Amygdala (tissue), 56 donors: ENCODE measurements around the gene SMARCAL1.

Experiments used
- DNase-seq, 56 donors: peaks; one replicate each; lab custom pipeline; 2025; lab: John Stamatoyannopoulos, UW

Gene SMARCAL1

DNA sequence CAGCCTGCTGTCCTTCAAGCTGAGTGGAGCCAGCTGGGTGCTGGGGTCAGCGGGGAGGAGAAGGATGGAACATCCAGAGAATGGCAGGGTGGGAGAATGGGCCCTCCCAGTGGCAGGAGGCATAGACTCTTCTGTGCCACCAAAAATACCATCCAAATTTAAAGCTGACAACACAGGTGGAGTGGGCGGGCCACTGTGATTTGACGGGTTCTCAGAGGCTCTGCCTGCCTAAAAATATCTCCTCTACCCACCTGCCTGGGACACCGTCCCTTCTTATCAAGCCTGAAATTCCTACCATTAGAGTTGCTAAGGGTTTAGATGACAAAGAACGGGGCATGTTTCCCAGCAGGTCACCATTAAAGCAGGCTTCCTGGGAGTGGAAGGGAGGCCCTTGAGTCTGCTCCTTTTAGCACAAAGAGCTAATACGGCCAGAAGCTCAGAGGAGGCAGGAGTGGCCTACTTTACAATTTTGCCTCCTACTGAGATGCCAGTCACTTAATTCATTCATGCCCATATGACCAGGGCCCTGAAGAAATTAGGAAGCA is 20.2 kb upstream of the SMARCAL1 start:
- DNase-seq: peak in 1 of 56 donors; percentile 4

DNA sequence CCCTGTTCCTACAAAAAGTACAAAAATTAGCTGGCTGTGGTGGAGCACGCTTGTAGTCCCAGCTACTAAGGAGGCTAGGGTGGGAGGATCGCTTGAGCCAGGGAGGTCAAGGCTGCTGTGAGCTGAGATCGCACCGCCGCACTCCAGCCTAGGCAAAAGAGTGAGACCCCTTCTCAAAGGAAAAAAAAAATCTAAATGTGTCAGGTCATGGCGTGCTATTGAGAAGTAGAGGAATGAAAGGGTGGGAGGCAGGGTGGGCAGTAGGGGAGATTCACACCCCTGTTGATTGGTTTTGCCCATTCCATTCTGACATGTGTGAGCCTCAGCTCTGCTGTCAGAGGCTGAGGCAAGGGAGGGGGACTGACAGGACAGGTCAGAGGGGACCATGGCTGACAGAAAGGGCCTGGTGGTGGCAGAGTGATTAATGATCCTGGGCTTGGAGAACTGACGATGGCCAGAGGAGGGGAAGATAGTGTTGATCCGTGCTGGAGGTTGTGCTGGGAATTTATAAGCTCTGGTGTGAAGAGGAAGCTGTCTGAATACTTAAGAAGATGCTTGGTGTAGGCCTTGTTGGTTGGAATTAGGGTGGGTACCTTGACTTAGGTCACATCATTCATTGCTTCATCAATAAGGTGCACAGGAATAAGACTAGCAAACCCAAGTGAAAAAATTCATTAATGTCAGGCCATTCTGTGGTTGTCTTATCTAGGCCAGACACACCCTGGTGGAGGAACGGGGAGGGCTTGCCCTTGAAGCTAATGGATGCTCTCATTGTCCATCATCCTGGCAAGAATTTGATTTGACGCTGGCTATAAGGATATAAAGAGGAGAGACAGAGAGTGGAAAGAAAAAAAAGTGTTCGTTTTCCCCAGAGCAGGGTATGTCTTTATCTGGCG is 19.1 kb upstream of the SMARCAL1 start:
- DNase-seq: no peak

DNA sequence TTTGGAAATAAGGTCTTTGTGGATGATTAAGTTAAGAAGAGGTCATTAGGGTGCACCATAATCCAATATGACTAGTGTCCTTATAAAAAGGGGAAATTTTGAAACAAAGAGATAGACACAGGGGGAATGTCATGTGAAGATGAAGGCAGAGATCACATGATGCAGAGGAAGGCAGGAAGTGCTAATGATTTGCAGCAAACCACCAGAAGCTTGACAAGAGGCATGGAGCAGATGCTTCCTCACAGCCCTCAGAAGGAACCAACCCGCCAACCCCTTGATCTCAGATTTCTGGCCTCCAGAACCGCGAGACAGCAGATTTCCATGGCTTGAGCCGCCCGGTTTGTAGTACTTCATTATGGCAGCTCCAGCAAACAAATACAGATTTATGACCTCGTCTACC is 17.4 kb upstream of the SMARCAL1 start:
- no peak for DNase-seq

DNA sequence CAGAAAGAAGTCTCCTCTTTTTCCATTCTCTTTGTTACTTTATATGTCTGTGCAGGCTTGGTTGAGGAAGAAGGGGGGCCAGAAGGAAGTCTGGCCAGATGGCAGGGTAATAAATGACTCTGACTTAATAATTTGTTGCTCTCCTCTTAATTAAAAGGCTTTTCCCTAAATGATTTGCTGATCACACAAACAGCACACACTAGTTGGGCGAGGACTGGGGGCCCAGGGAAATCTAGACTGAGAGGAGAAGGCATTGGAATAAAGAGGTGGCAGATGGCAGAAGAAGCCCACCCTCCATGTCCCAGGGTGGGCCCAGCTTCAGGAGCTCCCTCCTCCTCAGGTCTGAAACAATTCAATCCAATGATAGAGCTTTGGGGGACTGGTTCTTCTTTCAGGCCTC is 12.7 kb upstream of the SMARCAL1 start:
- DNase-seq: no peak

DNA sequence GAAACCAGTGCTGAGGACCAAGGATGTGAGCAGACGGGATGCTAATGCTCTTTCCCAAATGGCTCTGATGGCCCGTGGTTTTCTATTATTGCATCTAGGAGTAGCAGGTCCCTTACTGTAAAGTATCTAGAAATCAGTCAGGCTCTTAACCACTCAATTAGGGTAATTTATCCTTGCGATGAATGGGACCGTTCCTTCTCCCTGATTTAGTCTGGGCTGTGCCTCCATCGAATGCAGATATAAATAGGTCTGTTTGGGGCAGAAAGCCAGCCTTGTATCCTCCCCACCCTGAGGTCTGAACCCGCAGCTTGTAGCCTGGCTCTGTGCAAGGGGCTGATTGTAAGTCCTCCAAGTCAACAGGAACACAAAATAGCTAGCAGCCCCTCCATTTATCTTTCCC is 9.5 kb upstream of the SMARCAL1 start:
- DNase-seq: no peak

DNA sequence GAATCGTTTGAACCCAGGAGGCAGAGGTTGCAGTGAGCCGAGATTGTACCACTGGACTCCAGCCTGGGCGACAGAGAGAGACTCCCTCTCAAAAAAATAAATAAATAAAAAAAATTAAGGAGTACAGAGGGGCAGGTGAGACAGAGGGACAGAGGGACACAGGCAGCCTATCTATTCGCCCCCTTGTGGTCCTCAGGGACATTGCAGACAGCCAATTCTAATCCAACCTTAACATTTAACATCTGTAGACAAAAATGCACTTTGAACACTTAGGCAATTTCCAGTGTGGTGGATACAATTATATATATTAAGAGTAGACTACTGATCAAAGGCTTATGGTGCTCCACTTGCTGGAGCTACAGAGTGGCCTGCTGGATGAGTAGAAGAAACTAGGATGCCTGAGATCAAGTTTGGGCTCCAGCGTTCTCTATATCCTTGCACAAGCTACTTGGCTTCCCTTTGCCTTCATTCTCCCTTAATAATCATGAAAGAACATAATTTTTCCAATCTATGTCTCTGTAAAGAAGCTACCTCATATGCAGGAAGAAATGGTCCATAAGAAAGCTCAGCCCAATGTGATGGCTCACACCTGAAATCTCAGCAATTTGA is 8.2 kb upstream of the SMARCAL1 start:
- DNase-seq: peak in 6 of 56 donors; percentile 2 to 54 (median 7)

DNA sequence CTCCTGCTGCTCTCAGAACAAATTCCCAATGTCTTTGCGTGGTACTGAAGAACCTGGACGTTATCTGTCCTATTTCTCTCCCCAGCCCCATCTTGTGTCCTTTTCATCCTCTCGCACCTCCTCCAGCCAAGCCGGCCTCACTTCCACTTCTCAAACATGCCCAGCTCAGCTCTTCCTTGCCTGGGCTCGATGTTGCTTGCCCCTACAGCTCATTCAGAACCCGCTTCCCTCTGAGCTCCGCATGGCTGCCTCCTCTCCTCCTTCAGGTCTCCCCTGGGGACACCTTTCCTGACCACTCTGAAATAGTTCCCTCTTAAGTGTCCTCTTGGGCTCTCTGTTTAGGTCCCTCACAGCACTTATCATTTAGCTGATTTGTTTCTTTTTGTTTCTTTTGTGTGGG is 6.7 kb upstream of the SMARCAL1 start:
- no peak for DNase-seq

DNA sequence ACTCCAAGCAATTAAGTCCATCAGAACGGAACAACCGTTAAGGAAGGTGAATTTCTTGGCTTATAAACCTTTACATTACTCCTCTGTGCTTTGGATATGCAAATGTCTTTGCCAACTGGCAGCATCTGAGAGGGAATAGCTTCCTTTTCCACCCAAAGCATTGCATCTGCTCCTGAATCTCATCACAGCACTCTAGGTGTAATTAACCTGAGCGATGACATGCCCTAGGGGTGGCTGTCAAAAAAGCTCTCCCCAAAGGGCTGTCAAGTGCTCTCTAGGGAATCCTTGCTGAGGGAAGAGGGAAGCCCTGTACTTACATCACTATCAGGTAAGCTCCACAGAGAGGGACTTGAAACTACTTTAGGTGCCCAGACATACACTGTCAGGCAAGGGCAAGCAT is 5.5 kb upstream of the SMARCAL1 start:
- no peak for DNase-seq

DNA sequence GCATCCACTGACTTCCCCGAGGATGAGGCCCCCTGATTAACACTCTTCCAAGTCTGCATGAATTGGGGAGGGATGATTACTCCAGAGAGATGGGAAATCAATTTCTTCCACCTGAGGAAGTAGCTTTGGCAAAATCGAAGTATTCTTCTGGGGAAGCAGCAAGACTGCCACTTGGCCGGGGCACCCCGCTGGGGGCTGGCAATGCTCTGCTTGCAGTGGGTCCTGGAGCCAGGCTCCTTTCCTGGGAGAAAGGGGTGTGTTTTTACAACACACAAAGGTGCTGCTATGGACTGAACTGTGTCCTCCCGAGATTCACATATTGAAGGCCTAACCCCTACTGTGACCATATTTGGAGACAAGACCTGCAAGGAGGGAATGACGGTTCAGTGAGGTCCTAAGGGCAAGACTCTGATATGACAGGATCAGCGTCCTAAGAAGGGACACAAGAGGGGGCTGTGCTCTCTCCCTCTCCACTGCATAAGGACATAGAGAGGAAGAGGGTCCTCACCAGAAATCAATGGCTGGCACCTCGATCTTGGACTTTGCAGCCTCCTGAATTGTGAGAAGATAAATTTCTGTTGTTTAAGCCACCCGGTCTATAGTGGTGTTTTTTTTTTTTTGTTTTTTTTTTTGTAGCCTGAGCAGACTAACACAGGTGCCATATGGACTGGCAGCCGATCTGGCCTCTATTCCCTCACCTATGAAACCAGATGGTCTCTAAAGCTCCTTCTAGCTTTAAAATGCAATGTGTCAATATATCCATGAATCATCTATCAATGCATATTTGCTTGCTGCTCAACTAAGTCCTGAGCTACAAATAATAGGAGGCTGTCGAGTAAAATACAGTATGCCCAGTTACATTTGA is 3.6 kb upstream of the SMARCAL1 start:
- DNase-seq: no peak

DNA sequence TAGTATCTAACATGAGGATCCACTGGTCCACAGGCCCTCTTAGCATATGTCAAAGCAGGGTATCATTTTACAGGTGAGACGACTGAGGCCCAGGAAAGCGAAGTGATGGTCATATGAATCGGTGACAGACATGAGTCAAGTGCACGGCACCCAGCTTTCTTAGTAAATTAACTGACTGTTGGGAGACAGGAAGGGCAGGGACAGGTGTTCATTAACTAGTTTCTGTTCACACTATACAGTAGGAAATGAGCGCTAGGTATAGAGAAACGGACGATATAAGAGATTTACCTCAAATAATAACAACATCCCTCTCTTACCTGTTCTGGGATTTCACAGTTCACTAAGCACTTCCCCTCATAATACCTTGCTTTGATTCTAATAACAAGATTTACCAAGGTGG is 1.7 kb upstream of the SMARCAL1 start:
- DNase-seq: no peak

DNA sequence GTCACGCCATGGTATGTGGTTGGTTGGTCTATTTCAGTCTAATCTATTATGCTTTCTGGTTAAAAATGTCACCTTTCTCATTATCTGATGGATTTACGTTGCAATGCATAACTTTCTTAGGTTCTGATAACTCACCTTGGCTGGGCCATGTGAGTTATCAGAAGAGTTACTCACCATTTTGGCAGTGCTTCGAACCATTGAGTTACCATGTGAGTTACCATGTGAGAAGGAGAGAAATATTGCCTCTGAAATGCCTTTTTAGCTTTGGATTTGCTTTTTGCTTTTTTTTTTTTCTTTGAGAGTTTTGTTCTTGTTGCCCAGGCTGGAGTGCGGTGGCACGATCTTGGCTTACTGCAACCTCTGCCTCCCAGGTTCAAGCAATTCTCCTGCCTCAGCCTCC is 1.6 kb downstream of the SMARCAL1 start:
- no peak for DNase-seq

DNA sequence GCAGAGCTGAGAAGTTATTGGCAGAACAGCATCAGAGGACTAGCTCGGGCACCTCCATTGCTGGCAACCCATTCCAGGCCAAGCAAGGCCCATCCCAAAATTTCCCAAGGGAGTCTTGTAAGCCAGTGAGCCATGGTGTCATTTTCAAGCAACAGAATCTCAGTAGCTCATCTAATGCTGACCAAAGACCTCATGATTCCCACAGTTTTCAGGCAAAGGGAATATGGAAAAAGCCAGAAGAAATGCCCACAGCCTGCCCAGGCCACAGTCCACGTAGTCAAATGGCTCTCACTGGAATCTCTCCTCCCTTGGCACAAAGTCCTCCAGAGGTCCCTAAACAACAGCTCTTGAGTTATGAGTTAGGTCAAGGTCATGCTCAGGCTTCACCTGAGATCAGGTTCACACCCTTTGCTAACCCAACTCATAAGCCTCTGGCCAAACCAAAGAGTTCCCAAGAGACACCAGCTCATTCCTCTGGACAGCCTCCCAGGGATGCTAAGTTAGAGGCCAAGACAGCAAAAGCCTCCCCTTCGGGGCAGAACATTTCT is 2.6 kb downstream of the SMARCAL1 start:
- no peak for DNase-seq

DNA sequence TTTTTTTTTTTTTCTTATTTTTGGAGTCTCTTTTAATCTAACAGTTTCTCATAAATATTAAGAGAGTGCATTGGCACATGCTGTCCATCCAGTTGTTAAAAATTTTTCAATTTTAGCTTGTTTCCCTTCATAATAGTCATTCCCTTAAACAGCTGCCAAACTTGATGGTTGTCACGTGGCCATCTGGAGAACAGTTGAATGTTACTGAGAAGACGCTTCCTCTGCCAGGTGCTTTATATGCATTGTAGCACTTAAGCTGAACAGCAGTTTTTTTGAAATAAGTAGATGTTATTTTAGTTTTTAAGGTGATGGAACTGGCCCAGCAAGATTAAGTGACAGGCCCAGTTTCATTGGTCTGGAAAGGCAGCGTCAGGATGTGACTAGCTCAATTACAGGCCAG is 3.3 kb downstream of the SMARCAL1 start:
- DNase-seq: no peak

DNA sequence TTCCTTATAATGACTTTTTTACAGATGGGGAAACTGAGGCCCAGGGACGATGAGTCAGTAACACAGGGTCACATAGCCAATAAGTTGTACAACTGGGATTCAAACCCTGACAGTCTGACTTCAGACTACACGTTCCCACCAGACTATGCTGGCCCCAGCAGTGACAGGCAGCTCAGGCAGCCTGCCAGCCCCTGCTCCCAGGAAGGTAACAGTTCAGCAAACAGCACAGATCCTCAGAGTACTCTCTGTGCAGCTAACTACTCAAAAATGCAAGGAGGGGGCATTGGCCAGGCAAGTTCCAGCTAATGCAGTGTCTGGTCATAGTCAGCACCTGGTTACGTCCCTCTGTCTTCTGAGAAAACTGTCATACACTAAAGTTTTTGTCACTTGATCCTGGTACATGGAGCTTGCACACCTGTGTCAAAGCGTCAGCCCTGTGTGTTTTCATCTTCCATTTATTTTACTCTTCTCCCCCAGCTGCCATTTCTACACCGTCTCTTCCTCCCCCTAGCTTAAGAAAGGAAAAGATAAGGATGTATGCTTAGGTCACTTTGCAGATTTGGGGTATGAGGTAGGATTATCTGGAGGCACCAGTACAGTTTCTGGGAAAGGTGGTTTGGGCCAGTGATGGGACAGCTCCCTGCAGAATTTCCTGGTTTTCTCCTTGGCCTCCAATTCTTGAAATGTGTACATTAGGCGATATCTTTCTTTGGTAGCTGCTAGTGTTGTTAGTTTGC is 4.5 kb downstream of the SMARCAL1 start:
- DNase-seq: no peak

DNA sequence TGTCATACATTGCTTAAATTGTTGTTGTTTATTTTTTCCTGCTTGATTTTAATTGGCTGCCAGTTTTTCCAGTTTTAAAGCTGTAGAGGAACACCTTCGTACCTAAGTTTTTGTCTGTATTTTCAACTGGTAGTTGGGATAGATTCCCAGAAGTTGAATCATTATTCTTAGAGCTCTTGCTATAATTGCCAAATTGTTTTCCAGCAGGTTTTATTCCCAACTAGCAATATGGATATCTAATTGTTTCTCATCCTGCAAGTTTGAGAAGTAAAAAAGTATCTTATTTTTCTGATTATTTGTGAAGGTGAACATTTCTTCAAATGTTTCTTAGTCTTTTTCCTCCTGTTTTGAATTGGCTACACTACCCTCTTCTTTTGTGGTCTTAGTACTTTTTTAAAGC is 6.7 kb downstream of the SMARCAL1 start:
- no peak for DNase-seq

DNA sequence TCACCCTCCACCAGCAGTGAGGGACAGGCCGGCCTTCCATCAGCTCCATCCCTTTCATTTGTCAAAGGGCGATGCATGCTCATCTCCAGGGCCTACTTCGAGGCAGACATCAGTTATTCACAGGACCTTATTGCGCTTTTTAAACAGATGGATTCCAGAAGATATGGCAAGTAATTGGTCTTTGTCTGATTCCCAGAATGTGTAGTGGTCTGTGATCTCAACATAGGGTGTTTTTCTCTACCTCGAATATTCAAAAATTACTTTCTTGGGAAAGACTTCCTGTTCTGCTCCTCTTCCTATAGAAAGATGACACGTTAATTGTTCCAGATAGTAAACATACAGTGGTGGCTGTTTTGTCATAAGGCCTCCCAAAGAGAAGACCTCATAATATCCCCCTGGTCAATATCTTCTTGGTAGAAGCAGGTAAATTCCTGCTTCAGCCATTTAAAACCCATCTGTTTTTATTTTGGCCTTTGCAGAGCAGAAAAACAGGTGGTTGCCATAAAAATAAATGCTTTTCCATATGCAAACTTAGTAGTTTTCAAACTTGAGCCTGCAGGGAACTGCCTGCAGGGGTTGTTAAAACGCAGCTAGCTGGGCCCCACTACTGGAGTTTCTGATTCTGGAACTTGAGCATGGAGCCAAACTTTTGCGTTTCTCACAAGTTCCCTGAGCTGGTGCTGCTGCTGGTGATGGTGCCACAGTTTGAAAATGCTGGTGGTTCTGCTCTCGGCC is 8.2 kb downstream of the SMARCAL1 start:
- DNase-seq: no peak

DNA sequence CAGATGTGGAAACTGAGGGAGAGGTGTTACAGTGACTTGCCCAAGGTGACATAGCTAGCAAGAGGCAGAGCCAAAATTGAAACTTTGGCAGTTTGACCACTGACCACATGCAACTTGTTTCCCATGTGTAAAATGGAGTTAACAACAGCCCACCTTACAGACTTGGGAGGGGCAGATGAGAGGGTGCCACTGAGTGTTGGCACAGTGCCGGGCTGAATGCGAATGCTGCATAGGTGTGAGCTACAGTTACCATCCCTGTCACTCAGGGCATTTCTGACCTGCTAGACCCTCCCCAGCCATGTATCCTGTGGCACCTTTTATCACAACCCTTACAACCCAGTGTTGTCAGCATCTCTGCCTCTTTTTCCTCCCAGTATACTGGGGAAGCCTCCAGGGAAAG is 10.8 kb downstream of the SMARCAL1 start:
- DNase-seq: no peak

DNA sequence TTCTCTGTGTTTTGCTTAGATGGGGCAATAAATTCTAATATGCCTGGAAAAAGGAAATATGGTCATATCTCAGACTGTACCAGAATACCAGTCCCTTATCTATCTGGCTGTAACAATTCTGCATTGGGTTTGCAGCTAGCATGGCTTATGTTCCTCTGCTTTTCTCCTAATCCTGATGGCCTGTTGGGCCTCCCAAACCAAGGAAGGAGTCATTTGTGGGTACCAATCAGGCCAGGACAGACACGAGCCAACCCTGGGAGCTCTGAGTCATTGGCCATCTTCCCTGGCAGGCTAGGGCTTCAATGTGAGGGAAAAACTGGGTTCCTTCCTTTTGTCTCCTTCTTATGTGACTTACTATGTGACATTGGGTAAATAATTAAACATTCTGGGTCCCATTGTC is 12.0 kb downstream of the SMARCAL1 start:
- DNase-seq: no peak
